H1 (cell line): ENCODE measurements around the gene IQCK. TPM values are rescaled to one million over a fixed set of nuclear protein-coding genes. Genes with fewer than 3 reads are reported as not detected.

Experiments
- CTCF ChIA-PET: fragments of 300-600 bp; sonication (Branson Sonifier 250); formaldehyde crosslinking; loops from one replicate; lab custom pipeline; 2021; ENCODE audit not compliant: partially characterized antibody; lab: Charles Lee
- POLR2A ChIA-PET: fragments of 300-600 bp; sonication (Branson Sonifier 250); formaldehyde crosslinking; loops from one replicate; lab custom pipeline; 2021; ENCODE audit warnings: inconsistent platforms; ENCODE audit not compliant: partially characterized antibody; lab: Charles Lee
- DNase-seq, 2 experiments: peaks; one replicate each; pipeline versions ENCODE4 v3.0.0 to v3.0.0-alpha.2; 2010 to 2022; ENCODE audit warnings: low spot score in 2 of 2, low read depth in 1 of 2, mixed read lengths in 1 of 2
- FAIRE-seq: peaks from 2 replicates; lab custom pipeline; 2011; peaks lifted over from hg19 to GRCh38; lab: Jason Lieb, UNC
- H2AFZ ChIP-seq: 2 replicates; pipeline ENCODE4 v1.8.1; 2012; ENCODE audit warnings: low read length, inconsistent platforms
- H2AK5ac ChIP-seq: 2 replicates; pipeline ENCODE4 v1.6.1; 2013; ENCODE audit warnings: low read depth, low read length
- H2BK120ac ChIP-seq: replicated peaks from 2 replicates; pipeline ENCODE3; 2013; ENCODE audit warnings: low read depth, low read length, inconsistent platforms
- H2BK12ac ChIP-seq: 2 replicates; pipeline ENCODE4 v1.6.1; 2013; ENCODE audit warnings: low read depth, low read length
- H2BK15ac ChIP-seq: 2 replicates; pipeline ENCODE4 v1.6.1; 2013; ENCODE audit warnings: low read length
- H2BK20ac ChIP-seq: 2 replicates; pipeline ENCODE4 v1.6.1; 2013; ENCODE audit warnings: low read length
- H2BK5ac ChIP-seq: 2 replicates; pipeline ENCODE4 v1.6.1; 2013; ENCODE audit warnings: low read depth, low read length
- H3K14ac ChIP-seq: 2 replicates; pipeline ENCODE4 v1.6.1; 2013; ENCODE audit warnings: inconsistent platforms; ENCODE audit not compliant: insufficient read length
- H3K18ac ChIP-seq: 2 replicates; pipeline ENCODE4 v1.6.1; 2013; ENCODE audit warnings: low read length; ENCODE audit errors: extremely low read depth
- H3K23ac ChIP-seq: 2 replicates; pipeline ENCODE4 v1.6.1; 2013; ENCODE audit warnings: inconsistent platforms; ENCODE audit not compliant: insufficient read length
- H3K23me2 ChIP-seq: 2 replicates; pipeline ENCODE4 v1.6.1; 2013; ENCODE audit warnings: low read depth, low read length
- H3K27ac ChIP-seq: 2 replicates; pipeline ENCODE4 v1.6.1; 2011; ENCODE audit warnings: low read depth, low read length, inconsistent platforms
- H3K27me3 ChIP-seq, 4 experiments: replicated peaks in 1 of 4; 1 replicate in 1 of 4; 2 replicates in 3 of 4; pipeline versions ENCODE4 v1.6.1 to v1.8.1; 2011 to 2013; ENCODE audit warnings: low read length in 3 of 4, mild to moderate bottlenecking in 3 of 4, inconsistent platforms in 2 of 4, mixed read lengths in 2 of 4, moderate library complexity in 1 of 4; ENCODE audit not compliant: control insufficient read depth in 3 of 4, insufficient read depth in 3 of 4; ENCODE audit errors: extremely low read depth in 1 of 4
- H3K36me3 ChIP-seq, 4 experiments: 2 replicates each; pipeline versions ENCODE4 v1.6.1 to v1.8.1; 2011 to 2013; ENCODE audit warnings: mild to moderate bottlenecking in 4 of 4, low read length in 3 of 4, moderate library complexity in 2 of 4, control low read depth in 1 of 4, inconsistent platforms in 1 of 4; ENCODE audit not compliant: insufficient read depth in 4 of 4, control insufficient read depth in 2 of 4
- H3K4ac ChIP-seq: replicated peaks from 2 replicates; pipeline ENCODE3; 2013; ENCODE audit warnings: low read length, low read depth, mixed read lengths, inconsistent platforms; ENCODE audit not compliant: insufficient read length
- H3K4me1 ChIP-seq, 4 experiments: replicated peaks in 1 of 4; 1 replicate in 1 of 4; 2 replicates in 3 of 4; pipeline versions ENCODE4 v1.6.1 to v1.8.1; 2011 to 2013; ENCODE audit warnings: low read length in 3 of 4, inconsistent platforms in 2 of 4, mixed read lengths in 1 of 4; ENCODE audit not compliant: insufficient read depth in 4 of 4, control insufficient read depth in 3 of 4
- H3K4me2 ChIP-seq, 2 experiments: 2 replicates each; pipeline versions ENCODE4 v1.6.1 to v1.8.1; 2011 to 2013; ENCODE audit warnings: low read depth in 2 of 2, low read length in 2 of 2, control low read depth in 1 of 2, inconsistent platforms in 1 of 2, mild to moderate bottlenecking in 1 of 2; ENCODE audit not compliant: insufficient read depth in 1 of 2
- H3K4me3 ChIP-seq, 4 experiments: fragments of 200-600, 300-600 bp in 1 of 4; sonication (generic), shearing (Covaris generic), sonication (Bioruptor Twin) in 1 of 4; 2 replicates each; pipeline versions ENCODE4 v1.5.1 to v1.8.1; 2011 to 2016; ENCODE audit warnings: low read length in 4 of 4, low read depth in 3 of 4, control low read depth in 2 of 4, inconsistent platforms in 2 of 4, mild to moderate bottlenecking in 2 of 4, mixed read lengths in 1 of 4, moderate library complexity in 1 of 4; ENCODE audit not compliant: insufficient read depth in 2 of 4; ENCODE audit errors: extremely low read depth in 1 of 4
- H3K56ac ChIP-seq: replicated peaks from 2 replicates; pipeline ENCODE3; 2013; ENCODE audit warnings: low read depth, mild to moderate bottlenecking, mixed read lengths, low read length, inconsistent platforms; ENCODE audit not compliant: insufficient read length
- H3K79me1 ChIP-seq: 2 replicates; pipeline ENCODE4 v1.6.1; 2013; ENCODE audit warnings: low read depth, low read length, control low read depth
- H3K79me2 ChIP-seq, 2 experiments: 2 replicates each; pipeline versions ENCODE4 v1.6.1 to v1.8.1; 2012 to 2013; ENCODE audit warnings: low read length in 2 of 2, mild to moderate bottlenecking in 2 of 2, inconsistent platforms in 1 of 2; ENCODE audit not compliant: insufficient read depth in 2 of 2, control insufficient read depth in 1 of 2
- H3K9ac ChIP-seq, 4 experiments: replicated peaks in 1 of 4; 1 replicate in 1 of 4; 2 replicates in 3 of 4; pipeline versions ENCODE4 v1.6.1 to v1.8.1; 2011 to 2013; ENCODE audit warnings: low read depth in 3 of 4, low read length in 3 of 4, control low read depth in 2 of 4, mild to moderate bottlenecking in 2 of 4, moderate library complexity in 2 of 4, inconsistent platforms in 1 of 4; ENCODE audit errors: extremely low read depth in 1 of 4
- H3K9me3 ChIP-seq, 2 experiments: 2 replicates each; pipeline versions ENCODE4 v1.6.1 to v1.8.1; 2012 to 2013; ENCODE audit warnings: mild to moderate bottlenecking in 2 of 2, moderate library complexity in 2 of 2, control low read depth in 1 of 2, inconsistent platforms in 1 of 2, low read depth in 1 of 2, low read length in 1 of 2, mixed read lengths in 1 of 2; ENCODE audit not compliant: insufficient read depth in 2 of 2
- H4K20me1 ChIP-seq, 2 experiments: replicated peaks in 1 of 2; 2 replicates each; pipeline versions ENCODE3 to v1.8.1; 2011 to 2013; ENCODE audit warnings: inconsistent platforms in 2 of 2, low read length in 2 of 2, mild to moderate bottlenecking in 1 of 2; ENCODE audit not compliant: insufficient read depth in 2 of 2, control insufficient read depth in 1 of 2
- H4K5ac ChIP-seq: 2 replicates; pipeline ENCODE4 v1.6.1; 2013; ENCODE audit warnings: low read length, low read depth, mixed read lengths, inconsistent platforms; ENCODE audit not compliant: insufficient read length
- H4K8ac ChIP-seq: 2 replicates; pipeline ENCODE4 v1.8.0; 2013; ENCODE audit warnings: mild to moderate bottlenecking, moderate library complexity, low read length, inconsistent platforms; ENCODE audit not compliant: insufficient read depth; ENCODE audit errors: extremely low read depth
- H4K91ac ChIP-seq: replicated peaks from 2 replicates; pipeline ENCODE3; 2013; ENCODE audit warnings: low read length, mixed read lengths, inconsistent platforms; ENCODE audit not compliant: insufficient read length
- ASH2L ChIP-seq: fragments of 200-600, 300-600 bp; sonication (generic); IDR thresholded peaks from one replicate; pipeline ENCODE4 v1.7.1; 2017; ENCODE audit warnings: low read length
- CEBPB ChIP-seq: IDR thresholded peaks from 2 replicates; pipeline ENCODE4 v1.6.1; 2012; ENCODE audit warnings: low read depth, low read length
- CREB1 ChIP-seq: IDR thresholded peaks from 2 replicates; pipeline ENCODE4 v1.6.1; 2012; ENCODE audit warnings: inconsistent platforms
- GABPA ChIP-seq: IDR thresholded peaks from 2 replicates; pipeline ENCODE4 v1.6.1; 2011; ENCODE audit warnings: mild to moderate bottlenecking, low read length, moderate library complexity, borderline replicate concordance; ENCODE audit not compliant: insufficient read depth
- KDM4A ChIP-seq: IDR thresholded peaks from one replicate; pipeline ENCODE4 v1.7.1; 2012; ENCODE audit warnings: low read depth, mild to moderate bottlenecking, moderate library complexity, low read length, inconsistent platforms; ENCODE audit not compliant: severe bottlenecking
- KDM5A ChIP-seq: fragments of 200-600 bp; IDR thresholded peaks from 2 replicates; pipeline ENCODE4 v1.7.1; 2012; ENCODE audit warnings: mild to moderate bottlenecking, low read length, inconsistent platforms, mixed read lengths
- POLR2AphosphoS5 ChIP-seq: IDR thresholded peaks from 2 replicates; pipeline ENCODE4 v1.6.1; 2011; ENCODE audit warnings: low read depth, low read length
- RAD21 ChIP-seq, 2 experiments: IDR thresholded peaks in 1 of 2; conservative IDR thresholded peaks in 1 of 2; 2 replicates each; pipeline ENCODE4 v1.6.1; 2011; ENCODE audit warnings: low read depth in 2 of 2, low read length in 2 of 2, improper control_type of control experiment in 1 of 2, inconsistent platforms in 1 of 2, mild to moderate bottlenecking in 1 of 2, moderate library complexity in 1 of 2
- RFX5 ChIP-seq: IDR thresholded peaks from 2 replicates; pipeline ENCODE4 v1.6.1; 2011; ENCODE audit warnings: low read depth, low read length, improper control_type of control experiment, borderline replicate concordance
- SP1 ChIP-seq: IDR thresholded peaks from 2 replicates; pipeline ENCODE4 v1.6.1; 2011; ENCODE audit warnings: low read depth, low read length
- TAF1 ChIP-seq: IDR thresholded peaks from 2 replicates; pipeline ENCODE4 v1.6.1; 2011; ENCODE audit warnings: mild to moderate bottlenecking, low read depth, low read length
- TCF12 ChIP-seq: IDR thresholded peaks from 2 replicates; pipeline ENCODE4 v1.6.1; 2011; ENCODE audit warnings: low read depth, mild to moderate bottlenecking, low read length
- TEAD4 ChIP-seq: IDR thresholded peaks from 2 replicates; pipeline ENCODE4 v1.6.1; 2012; ENCODE audit warnings: low read depth, low read length, inconsistent platforms, mixed read lengths
- WGBS, 2 experiments: shearing (Covaris generic) in 1 of 2; methylation state at CpG; one replicate each; pipeline versions ENCODE4 v1.1.6 to v1.1.7; 2013 to 2015; ENCODE audit warnings: low lambda C conversion rate in 2 of 2, mixed read lengths in 2 of 2, inconsistent platforms in 1 of 2, low coverage in 1 of 2, missing lambda C conversion rate in 1 of 2; ENCODE audit not compliant: insufficient replicate concordance in 2 of 2, insufficient coverage in 1 of 2, insufficient read length in 1 of 2; ENCODE audit errors: extremely low coverage in 1 of 2, missing lambda C conversion rate in 1 of 2; 5-methylcytosine and 5-hydroxymethylcytosine counted together
- polyA plus RNA-seq, 7 experiments: library from polyadenylated mRNA; depleted of rRNA in 3 of 7; stranded (reverse) in 5 of 7; unstranded in 2 of 7; fragments of >200 nt in 5 of 7; fragments of 200-250 nt in 2 of 7; gene quantifications; 1 replicate in 5 of 7; 2 replicates in 1 of 7; 4 replicates in 1 of 7; pipeline versions ENCODE4 v1.2.1 to v1.2.3, GENCODE V29; 2011 to 2013; ENCODE audit warnings: missing spikeins in 2 of 7, mixed read lengths in 2 of 7
- total RNA-seq: library from RNA; stranded (reverse); fragmentation: NEBNext Ultra II Directional; extraction: Animal tissue kit (Norgen Biotek cat#: 25700); gene quantifications from 2 replicates; pipeline ENCODE4 v1.2.1, GENCODE V29; 2021

IQCK gene
- total and polyA plus RNA-seq, 2 of the 8 experiments (the other 6 are each of a cell fraction or from before 2014, with no cell fraction given), result 6.2 to 9.3 TPM

DNA sequence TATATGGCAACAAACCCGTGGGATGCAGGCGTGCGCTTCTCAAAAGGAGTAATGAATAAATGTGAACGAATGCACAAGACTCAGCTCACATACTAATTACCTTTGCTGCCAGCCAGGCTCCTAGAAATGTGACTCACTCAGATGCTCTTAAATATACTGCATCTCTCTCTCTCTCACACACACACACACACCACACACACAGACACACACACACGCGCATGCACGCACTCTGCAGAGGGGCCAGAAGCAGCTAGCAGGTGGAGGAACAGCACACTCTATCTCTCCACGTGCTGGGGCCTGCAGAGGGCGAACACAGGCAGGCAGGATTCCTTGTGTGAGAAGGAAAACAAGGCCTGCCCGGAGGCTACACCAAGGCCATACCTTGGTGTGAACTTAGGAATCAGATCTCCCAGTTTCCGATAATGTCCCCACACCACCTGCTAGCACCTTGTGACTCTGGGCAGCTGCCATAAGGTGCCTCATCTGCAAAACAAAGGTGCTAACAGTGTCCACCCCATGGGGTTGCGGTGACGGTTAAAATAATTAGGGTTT is 161.2 kb downstream of the IQCK start:
- no peak overlapping the region for H2BK20ac ChIP-seq
- H3K27me3 ChIP-seq, result no peaks in the 10 kb centered on the region
- no peaks in the 10 kb centered on the region for H3K9me3 ChIP-seq
- no peak overlapping the region for H3K56ac ChIP-seq
- peak overlapping the region; percentile 100 for H2AK5ac ChIP-seq
- H4K8ac ChIP-seq, result no peak overlapping the region
- no peak overlapping the region for H2AFZ ChIP-seq
- peaks cover 17 to 18% of the 10 kb centered on the region in 2 experiments for H4K20me1 ChIP-seq
- POLR2A ChIA-PET, result interaction anchor here (0.6 to 11.4 kb wide), 12 partner anchors 9 to 816 kb away, joined by 3 to 114 read pairs (median 4); partner anchors contain the start of genes IQCK and KNOP1
- peaks cover 36% of the 10 kb centered on the region for H3K79me1 ChIP-seq
- peak overlapping the region; percentile 67 for H4K91ac ChIP-seq
- H3K79me2 ChIP-seq, result peaks cover 28 to 94% of the 10 kb centered on the region in 2 experiments
- H3K9ac ChIP-seq, result peak overlapping the region in 1 of 4 experiments; percentile 24; a peak in 1 of 7 replicates
- peak overlapping the region; percentile 54 for H4K5ac ChIP-seq
- no peak overlapping the region for H3K23ac ChIP-seq
- H2BK15ac ChIP-seq, result peak overlapping the region; percentile 88; the same call in 1 of the 2 replicates
- WGBS, 2 experiments, result 54% methylated on average over 13 of the region's 13 CpGs; no CpG with 5 or more reads in 1 of the 2 experiments
- peaks cover 15% of the 10 kb centered on the region; the same call in 1 of the 2 replicates for H3K23me2 ChIP-seq
- H3K36me3 ChIP-seq, result peaks cover 0 to 31% (median 2%) of the 10 kb centered on the region in 4 experiments; a peak in 3 of 8 replicates
- H3K14ac ChIP-seq, result no peak overlapping the region
- H2BK5ac ChIP-seq, result peak overlapping the region; percentile 93
- peak overlapping the region; percentile 24 for H3K4ac ChIP-seq
- CTCF ChIA-PET, result interaction anchor here (0.9 to 2.1 kb wide), 11 partner anchors 9 to 282 kb away, joined by 3 to 8 read pairs (median 3); no protein-coding TSS in a partner anchor
- H3K4me3 ChIP-seq, result no peak overlapping the region; a peak in 1 of 8 replicates
- DNase-seq (peak; percentile 34 to 56), FAIRE-seq (peak; percentile 86)
- H3K4me2 ChIP-seq, result peak overlapping the region; percentile 26 to 37; a peak in 2 of 4 replicates
- peak overlapping the region; percentile 71 for H3K18ac ChIP-seq
- no peak overlapping the region for H2BK120ac ChIP-seq
- H2BK12ac ChIP-seq, result peak overlapping the region; percentile 84
- H3K27ac ChIP-seq, result peak overlapping the region; percentile 55; the same call in 1 of the 2 replicates
- peaks cover 9 to 45% (median 29%) of the 10 kb centered on the region in 4 experiments for H3K4me1 ChIP-seq
- TF ChIP-seq KDM4A (no peak), RAD21 (IDR thresholded peaks at IDR 0.05 in 1 of 2, conservative IDR thresholded peaks at IDR 0.05 in 1 of 2; ENCODE audit: low read depth in 2 of 2, low read length in 2 of 2) (peak; percentile 17 to 47; a peak in 3 of 4 replicates), KDM5A (no peak), GABPA (no peak), TCF12 (0 out of 2 replicates have a peak, but pooled peaks have one; percentile 2), POLR2AphosphoS5 (peak; percentile 50; the same call in 1 of the 2 replicates), ASH2L (peak; percentile 27), SP1 (0 out of 2 replicates have a peak, but pooled peaks have one; percentile 22), TAF1 (no peak), TEAD4 (no peak), CREB1 (peak; percentile 33; the same call in 1 of the 2 replicates), CEBPB (no peak), RFX5 (no peak)
